Naive thymus-derived CD4-positive, alpha-beta T cell (primary cell): ENCODE data around the gene CREB3L4. TPM values are rescaled to one million over a fixed set of nuclear protein-coding genes. Genes with fewer than 3 reads are reported as not detected.

Experiments
- ATAC-seq: fragments of 150-1000 bp; cut with Tn5 transposase; 2 replicates; pipeline ENCODE4 v1.10.0; 2021; ENCODE audit warnings: mild to moderate bottlenecking, moderate library complexity
- CTCF ChIA-PET: fragments of 350-600 bp; sonication (Branson Sonifier 250); formaldehyde crosslinking; loops from one replicate; lab custom pipeline; 2021; ENCODE audit warnings: antibody characterized with exemption; lab: Charles Lee
- POLR2A ChIA-PET: fragments of 350-600 bp; sonication (Branson Sonifier 250); formaldehyde crosslinking; loops from one replicate; lab custom pipeline; 2021; ENCODE audit warnings: antibody characterized with exemption, inconsistent platforms; lab: Charles Lee
- DNase-seq, 9 donors: peaks; one replicate each; pipeline versions ENCODE4 v3.0.0 to v3.0.0-alpha.2; 2020 to 2022; ENCODE audit warnings: mixed read lengths in 1 of 9
- H3K27ac ChIP-seq: one replicate; pipeline ENCODE4 v1.7.0; 2013; ENCODE audit warnings: mild to moderate bottlenecking, low read depth, low read length, moderate library complexity
- H3K27me3 ChIP-seq, 2 donors: one replicate each; pipeline ENCODE4 v1.7.0; 2013; ENCODE audit warnings: low read length in 2 of 2, mild to moderate bottlenecking in 2 of 2, moderate library complexity in 2 of 2; ENCODE audit not compliant: control insufficient read depth in 2 of 2, insufficient read depth in 2 of 2
- H3K36me3 ChIP-seq, 3 experiments: 1 replicate in 2 of 3; 2 replicates in 1 of 3; pipeline ENCODE4 v1.7.0; 2013; ENCODE audit warnings: low read length in 3 of 3, mild to moderate bottlenecking in 3 of 3, moderate library complexity in 1 of 3; ENCODE audit not compliant: insufficient read depth in 3 of 3, control insufficient read depth in 2 of 3
- H3K4me1 ChIP-seq, 2 donors: one replicate each; pipeline ENCODE4 v1.7.0; 2013; ENCODE audit warnings: low read length in 2 of 2, mild to moderate bottlenecking in 2 of 2, moderate library complexity in 1 of 2; ENCODE audit not compliant: control insufficient read depth in 2 of 2, insufficient read depth in 2 of 2
- H3K4me3 ChIP-seq: 2 replicates; pipeline ENCODE4 v1.7.0; 2013; ENCODE audit warnings: mild to moderate bottlenecking, low read length
- H3K9me3 ChIP-seq, 3 experiments: 1 replicate in 2 of 3; 2 replicates in 1 of 3; pipeline ENCODE4 v1.7.0; 2013; ENCODE audit warnings: low read length in 3 of 3; ENCODE audit not compliant: control insufficient read depth in 2 of 3
- H3K27ac Mint-ChIP-seq, 9 donors: one replicate each; pipeline ENCODE4 v1.8.0; 2020 to 2022; ENCODE audit warnings: mixed read lengths in 9 of 9, mild to moderate bottlenecking in 8 of 9, moderate library complexity in 5 of 9, inconsistent platforms in 2 of 9
- H3K27me3 Mint-ChIP-seq, 5 donors: one replicate each; pipeline ENCODE4 v1.8.0; 2021 to 2022; ENCODE audit warnings: mixed read lengths in 5 of 5, mild to moderate bottlenecking in 1 of 5
- H3K36me3 Mint-ChIP-seq, 5 donors: one replicate each; pipeline ENCODE4 v1.8.0; 2020 to 2022; ENCODE audit warnings: mixed read lengths in 5 of 5, mild to moderate bottlenecking in 3 of 5, inconsistent platforms in 1 of 5
- H3K4me1 Mint-ChIP-seq, 7 donors: one replicate each; pipeline ENCODE4 v1.8.0; 2020 to 2022; ENCODE audit warnings: mixed read lengths in 7 of 7, mild to moderate bottlenecking in 3 of 7, inconsistent platforms in 1 of 7
- H3K4me3 Mint-ChIP-seq, 10 donors: one replicate each; pipeline ENCODE4 v1.8.0; 2020 to 2022; ENCODE audit warnings: mild to moderate bottlenecking in 10 of 10, mixed read lengths in 10 of 10, moderate library complexity in 6 of 10, inconsistent platforms in 2 of 10
- H3K9me3 Mint-ChIP-seq, 11 donors: one replicate each; pipeline ENCODE4 v1.8.0; 2020 to 2022; ENCODE audit warnings: mixed read lengths in 11 of 11, mild to moderate bottlenecking in 4 of 11, inconsistent platforms in 1 of 11, moderate library complexity in 1 of 11
- intact Hi-C, 2 donors: fragments of 100-400 bp; cut with micrococcal nuclease; formaldehyde crosslinking; loops; one replicate each; pipeline ENCODE4 v1.15.1; 2023
- polyA plus RNA-seq, 2 donors: library from polyadenylated mRNA; unstranded; fragments of 300-500 nt; fragmentation: Illumina TruSeq; gene quantifications; one replicate each; pipeline ENCODE4 v1.2.3, GENCODE V29; 2021
- total RNA-seq, 6 experiments: library from RNA in 5 of 6; stranded (reverse) in 5 of 6; gene quantifications; 1 replicate in 5 of 6; 2 replicates in 1 of 6; pipeline ENCODE4 v1.2.3 and lab custom pipeline; 2021 to 2026

CREB3L4 gene
- total and polyA plus RNA-seq, 7 experiments from 2014 or later: 4.6 to 8.4 (median 7.0) TPM

GRCh38 chr1:153941826-153942725, 25.6 kb upstream of the CREB3L4 start:
- intact Hi-C loops: no loop called here
- POLR2A ChIA-PET: interaction anchor here (0.7 to 7.3 kb wide), 4 partner anchors 16 to 48 kb away, joined by 3 to 159 read pairs (median 4); partner anchors contain the start of genes CRTC2, GATAD2B and SLC39A1
- H3K4me3 Mint-ChIP-seq: peak overlapping the region in 2 of 10 donors; percentile 57 to 58
- Histone ChIP-seq H3K4me3 (no peak overlapping the region), H3K36me3 (peaks cover 16 to 65% (median 16%) of the 10 kb centered on the region in 3 experiments), H3K27me3 (no peaks in the 10 kb centered on the region), H3K27ac (peak overlapping the region; percentile 42), H3K9me3 (no peaks in the 10 kb centered on the region), H3K4me1 (peaks cover 23 to 25% of the 10 kb centered on the region in 2 donors)
- H3K36me3 Mint-ChIP-seq: peaks cover 8 to 44% (median 11%) of the 10 kb centered on the region in 5 donors
- no peak for DNase-seq
- CTCF ChIA-PET: no interaction called here
- H3K4me1 Mint-ChIP-seq: peaks cover 20 to 52% (median 42%) of the 10 kb centered on the region in 7 donors
- no peak for ATAC-seq
- H3K27ac Mint-ChIP-seq: peak overlapping the region in 4 of 9 donors; percentile 56 to 82 (median 72)
- peaks cover 0 to 6% (median 0%) of the 10 kb centered on the region in 11 donors for H3K9me3 Mint-ChIP-seq
- no peaks in the 10 kb centered on the region for H3K27me3 Mint-ChIP-seq

DNA sequence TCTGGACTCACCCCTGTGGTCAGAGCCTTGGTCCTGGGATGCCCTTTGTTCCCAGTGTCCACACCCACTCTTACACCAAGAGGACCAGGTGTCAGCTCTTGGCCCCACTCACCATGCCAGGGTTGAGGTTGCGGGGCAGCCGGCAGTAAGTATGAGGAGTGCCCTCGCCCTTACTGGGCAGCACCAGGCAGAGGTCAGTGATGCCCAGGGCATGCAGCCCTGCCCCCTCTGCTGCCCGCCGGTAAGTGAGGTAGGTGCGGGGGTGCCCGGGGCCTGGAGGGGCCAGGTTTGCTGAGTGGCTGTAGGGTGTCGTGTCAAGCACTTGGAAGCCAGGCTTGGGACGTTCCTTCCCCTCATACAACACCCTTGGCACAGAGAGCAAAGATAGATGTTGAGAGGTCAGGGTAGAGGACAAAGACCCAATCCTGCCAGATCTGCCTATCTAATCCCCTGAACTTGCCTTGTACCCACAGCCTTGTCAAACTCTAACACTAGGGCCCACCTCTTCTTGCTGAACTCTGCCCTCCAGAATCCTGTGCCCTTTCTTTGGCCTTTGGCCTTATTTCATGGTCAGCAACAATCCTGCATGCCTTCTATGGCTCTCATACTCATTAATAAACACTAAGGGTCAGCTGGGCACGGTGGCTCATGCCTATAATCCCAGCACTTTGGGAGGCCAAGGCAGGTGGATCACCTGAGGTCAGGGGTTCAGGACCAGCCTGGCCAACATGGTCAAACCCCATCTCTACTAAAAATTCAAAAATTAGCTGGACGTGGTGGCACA, 24.7 kb upstream of the CREB3L4 start:
- ChIA-PET CTCF (interaction anchor here (2.4 kb wide), 1 partner anchor 44 kb away, joined by 13 read pairs; the partner anchor contains the start of gene RAB13), POLR2A (interaction anchor here (0.6 to 7.3 kb wide), 9 partner anchors 10 to 51 kb away, joined by 3 to 159 read pairs (median 6); partner anchors contain the start of genes CREB3L4, CRTC2, GATAD2B and RPS27)
- H3K27ac ChIP-seq: peak overlapping the region; percentile 42
- H3K36me3 Mint-ChIP-seq: peaks cover 8 to 37% (median 10%) of the 10 kb centered on the region in 5 donors
- no peak overlapping the region for H3K4me3 ChIP-seq
- peak overlapping the region in 8 of 9 donors; percentile 43 to 97 (median 77) for H3K27ac Mint-ChIP-seq
- H3K4me3 Mint-ChIP-seq: peak overlapping the region in 8 of 10 donors; percentile 14 to 93 (median 25)
- DNase-seq (no peak), ATAC-seq (no peak)
- H3K27me3 Mint-ChIP-seq: no peaks in the 10 kb centered on the region
- H3K27me3 ChIP-seq: no peaks in the 10 kb centered on the region
- H3K4me1 Mint-ChIP-seq: peaks cover 20 to 52% (median 41%) of the 10 kb centered on the region in 7 donors
- intact Hi-C loops: no loop called here
- peaks cover 7 to 63% (median 9%) of the 10 kb centered on the region in 3 experiments for H3K36me3 ChIP-seq
- peaks cover 0 to 6% (median 0%) of the 10 kb centered on the region in 11 donors for H3K9me3 Mint-ChIP-seq
- peaks cover 23 to 25% of the 10 kb centered on the region in 2 donors for H3K4me1 ChIP-seq
- no peaks in the 10 kb centered on the region for H3K9me3 ChIP-seq

- H3K9me3 ChIP-seq: no peaks in the 10 kb centered on the region
- ATAC-seq (no peak), DNase-seq (peak in 1 of 9 donors; percentile 35)
- peak overlapping the region; percentile 94 for H3K4me3 ChIP-seq
- intact Hi-C loops: no loop called here
- Mint-ChIP-seq H3K27ac (peak overlapping the region; percentile 90 to 98 (median 96)), H3K9me3 (peaks cover 0 to 6% (median 0%) of the 10 kb centered on the region in 11 donors), H3K4me3 (peak overlapping the region; percentile 93 to 99 (median 96)), H3K4me1 (peaks cover 20 to 52% (median 41%) of the 10 kb centered on the region in 7 donors), H3K36me3 (peaks cover 7 to 38% (median 10%) of the 10 kb centered on the region in 5 donors), H3K27me3 (no peaks in the 10 kb centered on the region)
- H3K27ac ChIP-seq: peak overlapping the region; percentile 89
- H3K4me1 ChIP-seq: peaks cover 23 to 25% of the 10 kb centered on the region in 2 donors
- peaks cover 6 to 69% (median 19%) of the 10 kb centered on the region in 3 experiments for H3K36me3 ChIP-seq
- CTCF ChIA-PET: interaction anchor here (0.9 to 3.6 kb wide), 7 partner anchors 12 to 45 kb away, joined by 3 to 36 read pairs (median 5); partner anchors contain the start of genes CREB3L4, CRTC2, JTB and RAB13
- POLR2A ChIA-PET: interaction anchor here (0.6 to 7.3 kb wide), 21 partner anchors 9 to 1961 kb away, joined by 3 to 159 read pairs (median 6); partner anchors contain the start of genes CREB3L4, CRTC2, GATAD2B and JTB
- no peaks in the 10 kb centered on the region for H3K27me3 ChIP-seq
These were observed 23.5 kb upstream of the CREB3L4 start for GRCh38 chr1:153944005-153944826.

GRCh38 chr1:153944827-153945117, 22.9 kb upstream of the CREB3L4 start:
- Mint-ChIP-seq H3K4me1 (peaks cover 20 to 49% (median 41%) of the 10 kb centered on the region in 7 donors), H3K4me3 (peak overlapping the region; percentile 93 to 99 (median 96)), H3K27me3 (no peaks in the 10 kb centered on the region), H3K27ac (peak overlapping the region; percentile 90 to 98 (median 96)), H3K9me3 (peaks cover 0 to 6% (median 0%) of the 10 kb centered on the region in 11 donors), H3K36me3 (peaks cover 7 to 36% (median 9%) of the 10 kb centered on the region in 5 donors)
- DNase-seq: no peak
- ATAC-seq: no peak
- H3K4me1 ChIP-seq: peaks cover 23 to 25% of the 10 kb centered on the region in 2 donors
- intact Hi-C loops: loop anchor here (1.0 kb wide), 7 partner anchors 19 to 147 kb away; partner anchors contain the start of genes CREB3L4 (in 1 of the 2), RAB13 (in 1 of the 2), RPS27 (in 1 of the 2) and SLC39A1 (in 1 of the 2)
- peak overlapping the region; percentile 89 for H3K27ac ChIP-seq
- ChIA-PET CTCF (interaction anchor here (0.6 to 3.6 kb wide), 10 partner anchors 12 to 206 kb away, joined by 3 to 36 read pairs (median 6); partner anchors contain the start of genes CREB3L4, CRTC2, JTB and RAB13), POLR2A (interaction anchor here (0.7 to 7.3 kb wide), 21 partner anchors 9 to 390 kb away, joined by 3 to 159 read pairs (median 6); partner anchors contain the start of genes CREB3L4, CRTC2, GATAD2B and JTB)
- H3K4me3 ChIP-seq: peak overlapping the region; percentile 94
- H3K9me3 ChIP-seq: no peaks in the 10 kb centered on the region
- H3K36me3 ChIP-seq: peaks cover 6 to 66% (median 21%) of the 10 kb centered on the region in 3 experiments
- no peaks in the 10 kb centered on the region for H3K27me3 ChIP-seq

GRCh38 chr1:153945131-153945794, 22.4 kb upstream of the CREB3L4 start:
- no peaks in the 10 kb centered on the region for H3K27me3 ChIP-seq
- H3K4me3 ChIP-seq: peak overlapping the region; percentile 94
- ChIA-PET POLR2A (interaction anchor here (0.5 to 7.3 kb wide), 26 partner anchors 8 to 390 kb away, joined by 3 to 159 read pairs (median 5); partner anchors contain the start of genes CREB3L4, CRTC2, GATAD2B and JTB), CTCF (interaction anchor here (0.6 to 3.6 kb wide), 10 partner anchors 11 to 207 kb away, joined by 3 to 36 read pairs (median 7); partner anchors contain the start of genes CREB3L4, CRTC2, RAB13 and SLC39A1)
- intact Hi-C loops: loop anchor here (1.0 kb wide), 7 partner anchors 18 to 148 kb away; partner anchors contain the start of genes CREB3L4 (in 1 of the 2), RAB13 (in 1 of the 2), RPS27 (in 1 of the 2) and SLC39A1 (in 1 of the 2)
- no peaks in the 10 kb centered on the region for H3K27me3 Mint-ChIP-seq
- no peaks in the 10 kb centered on the region for H3K9me3 ChIP-seq
- peak overlapping the region; percentile 89 for H3K27ac ChIP-seq
- H3K27ac Mint-ChIP-seq: peak overlapping the region; percentile 90 to 98 (median 96)
- peaks cover 0 to 6% (median 0%) of the 10 kb centered on the region in 11 donors for H3K9me3 Mint-ChIP-seq
- H3K36me3 ChIP-seq: peaks cover 8 to 66% (median 25%) of the 10 kb centered on the region in 3 experiments
- peak; percentile 58 to 88 (median 85) for DNase-seq
- peaks cover 23 to 25% of the 10 kb centered on the region in 2 donors for H3K4me1 ChIP-seq
- peaks cover 4 to 35% (median 11%) of the 10 kb centered on the region in 5 donors for H3K36me3 Mint-ChIP-seq
- H3K4me1 Mint-ChIP-seq: peaks cover 21 to 46% (median 40%) of the 10 kb centered on the region in 7 donors
- H3K4me3 Mint-ChIP-seq: peak overlapping the region; percentile 93 to 99 (median 96)
- ATAC-seq: peak; percentile 77
